Fibroblast of pulmonary artery (primary cell): ENCODE data around the gene TTLL8.
"Not testable (repeated sequence)": the region's sequence is repeated elsewhere in the genome, so short reads cannot be mapped to it uniquely, and the experiment has no call there.

Experiments
- DNase-seq: peaks from one replicate; pipeline ENCODE4 v3.0.0-alpha.2; 2010; ENCODE audit warnings: low read depth
- H3K4me3 ChIP-seq: replicated peaks from 2 replicates; pipeline ENCODE4 v1.5.1; 2011; ENCODE audit warnings: low read depth, mild to moderate bottlenecking, control low read depth, low read length, moderate library complexity
- CTCF ChIP-seq: IDR thresholded peaks from 2 replicates; pipeline ENCODE4 v1.5.1; 2011; ENCODE audit warnings: mild to moderate bottlenecking, control low read depth, low read length, inconsistent platforms; ENCODE audit errors: missing control alignments

TTLL8 gene

GRCh38 chr22:49991907-49992533, 66.1 kb downstream of the TTLL8 start:
- no peak for TF ChIP-seq CTCF
- H3K4me3 ChIP-seq: no peak overlapping the region
- DNase-seq: no peak

- DNase-seq: no peak
- no peak for TF ChIP-seq CTCF
- H3K4me3 ChIP-seq: no peak overlapping the region
Observed at GRCh38 chr22:49991167-49991566, 66.9 kb downstream of the TTLL8 start.

GRCh38 chr22:49989826-49990225, 68.3 kb downstream of the TTLL8 start:
- H3K4me3 ChIP-seq, DNase-seq: not testable (repeated sequence)

- H3K4me3 ChIP-seq: no peak overlapping the region
- no peak for TF ChIP-seq CTCF
- DNase-seq: no peak
Observed at GRCh38 chr22:49986325-49986724, 71.8 kb downstream of the TTLL8 start.

- DNase-seq: no peak
- no peak overlapping the region for H3K4me3 ChIP-seq
- peak; percentile 22 for TF ChIP-seq CTCF
Observed at GRCh38 chr22:49983148-49984042, 74.7 kb downstream of the TTLL8 start.

GRCh38 chr22:49981799-49982198, 76.3 kb downstream of the TTLL8 start:
- DNase-seq, H3K4me3 ChIP-seq: not testable (repeated sequence)

- no peak overlapping the region for H3K4me3 ChIP-seq
- peak; percentile 65 for DNase-seq
- TF ChIP-seq CTCF: peak; percentile 77
Observed at GRCh38 chr22:49979587-49980264, 78.4 kb downstream of the TTLL8 start.
